Heart left ventricle (tissue), 16 donors: ENCODE measurements around the gene TEDC1. TPM values are rescaled to one million over a fixed set of nuclear protein-coding genes. Genes with fewer than 3 reads are reported as not detected.
A peak's percentile ranks its signal among the peaks of the same experiment; 100 is the strongest.

Experiments used
- ATAC-seq, 4 donors: fragments of 200-7000 bp; cut with Tn5 transposase; one replicate each; pipeline ENCODE4 v1.9.1; 2020 to 2022; ENCODE audit warnings: moderate library complexity in 4 of 4, mild to moderate bottlenecking in 3 of 4, moderate number of reproducible peaks in 1 of 4
- DNase-seq, 5 donors: peaks; one replicate each; pipeline ENCODE4 v3.0.0-alpha.2; 2020
- H3K27ac ChIP-seq, 12 donors: fragments of 200-600 bp; sonication (generic) in 4 of 12; one replicate each; pipeline versions ENCODE4 v1.5.0 to v1.8.0; 2016 to 2022; ENCODE audit warnings: mild to moderate bottlenecking in 2 of 12
- H3K27me3 ChIP-seq, 9 donors: fragments of 200-600 bp; sonication (generic) in 2 of 9; one replicate each; pipeline versions ENCODE4 v1.5.1 to v1.8.0; 2016 to 2022; ENCODE audit warnings: mild to moderate bottlenecking in 3 of 9
- H3K36me3 ChIP-seq, 9 donors: fragments of 200-600 bp; sonication (generic) in 2 of 9; one replicate each; pipeline versions ENCODE4 v1.5.0 to v1.8.0; 2018 to 2022; ENCODE audit warnings: mild to moderate bottlenecking in 2 of 9
- H3K4me1 ChIP-seq, 12 donors: fragments of 200-600 bp; sonication (generic) in 4 of 12; one replicate each; pipeline versions ENCODE4 v1.5.0 to v1.8.0; 2016 to 2022; ENCODE audit warnings: mild to moderate bottlenecking in 3 of 12
- H3K4me3 ChIP-seq, 12 donors: fragments of 200-600 bp; sonication (generic) in 4 of 12; one replicate each; pipeline versions ENCODE4 v1.5.0 to v1.8.0; 2017 to 2022; ENCODE audit warnings: mild to moderate bottlenecking in 9 of 12, moderate library complexity in 4 of 12
- H3K9me3 ChIP-seq, 12 donors: fragments of 200-600 bp; sonication (generic) in 4 of 12; one replicate each; pipeline versions ENCODE4 v1.5.0 to v1.8.0; 2016 to 2022; ENCODE audit warnings: mild to moderate bottlenecking in 1 of 12
- CTCF ChIP-seq, 12 donors: fragments of 200-600 bp; sonication (generic) in 4 of 12; IDR thresholded peaks; one replicate each; pipeline versions ENCODE4 v1.5.0 to v1.8.0; 2018 to 2022; ENCODE audit warnings: antibody characterized with exemption in 12 of 12, mild to moderate bottlenecking in 5 of 12
- POLR2A ChIP-seq, 2 donors: fragments of 450-650 bp; IDR thresholded peaks; one replicate each; pipeline ENCODE4 v1.6.1; 2017; ENCODE audit warnings: antibody characterized with exemption in 2 of 2, mild to moderate bottlenecking in 2 of 2, moderate library complexity in 2 of 2
- WGBS, 4 donors: extraction: QIAGEN DNeasy Blood & Tissue Kit in 2 of 4; methylation state at CpG; one replicate each; pipeline versions ENCODE4 v1.1.5 to v1.1.7; 2013 to 2018; 5-methylcytosine and 5-hydroxymethylcytosine counted together
- intact Hi-C, 10 donors: fragments of 100-400 bp; cut with DNase I; formaldehyde crosslinking; loops; one replicate each; pipeline versions ENCODE4 v1.11.1 to v1.14.2; 2022
- polyA plus RNA-seq, 2 donors: library from polyadenylated mRNA; stranded (reverse); fragments of 200-250 nt; gene quantifications; one replicate each; pipeline ENCODE4 v1.2.3, GENCODE V29; 2013
- total RNA-seq, 9 donors: library from RNA; depleted of rRNA in 2 of 9; stranded (reverse); fragments of >200 nt in 2 of 9; fragmentation: NEBNext Ultra II Directional in 3 of 9; extraction: Animal tissue kit (Norgen Biotek cat#: 25700) in 3 of 9; gene quantifications; one replicate each; pipeline versions ENCODE4 v1.1.0 to v1.2.4, GENCODE V29; 2016 to 2023
- donor health status: ischemic (EF 13 %, LVEDD 7.1; RV severe dilation, severe dysfunction).
- donor health status: healthy with polysubstance abuse.
- donor health status: DM: no; HTN: yes; CAD: no.
- donor health status: DM: no; HTN: no; CAD: no.
- donor health status: ischemic (EF 25% LVEDD 6.9; RV normal size, moderate dysfunction).
- donor health status: ischemic (EF 25% LVEDD 5.7; RV mildly dilated, moderate dysfunction).
- donor health status: healthy.
- donor health status: DM: yes; HTN: yes; CAD: no.
- donor health status: ischemic (EF 35%, LVEDD 5.7; RV mildly dilated, moderate dysfunction).
- donor health status: nonischemic (EF 11% LVEDD 7.7; RV severe dilation, severe dysfunction).
- donor health status: DM: yes; HTN: yes; CAD: no.
- donor health status: PGD.
- donor health status: ischemic (EF 29% LVEDD 5.4; RV normal size, mild dysfunction).
- donor health status: nonischemic (EF 23%, LVEDD 6.1; RV moderate dilation, normal function).

Gene TEDC1
- total and polyA plus RNA-seq, 11 donors, result 0.94 to 12.4 (median 3.7) TPM

- H3K36me3 ChIP-seq, result peaks cover 0 to 14% (median 0%) of the 10 kb centered on the region in 9 donors
- no peaks in the 10 kb centered on the region for H3K27me3 ChIP-seq
- TF ChIP-seq POLR2A (IDR thresholded peaks at IDR 0.05) (no peak), CTCF (IDR thresholded peaks at IDR 0.05) (no peak)
- DNase-seq, result peak in 2 of 5 donors; percentile 21 to 60
- WGBS, 4 donors, result 95 to 97% (median 96%) methylated on average over 10 to 32 of the region's 32 CpGs
- no peaks in the 10 kb centered on the region for H3K9me3 ChIP-seq
- ATAC-seq, result no peak
- intact Hi-C loops, result no loop called here
- H3K27ac ChIP-seq, result no peak overlapping the region
- no peak overlapping the region for H3K4me3 ChIP-seq
- peaks cover 0 to 18% (median 6%) of the 10 kb centered on the region in 12 donors for H3K4me1 ChIP-seq
These were observed 6.0 kb downstream of the TEDC1 start for GRCh38 chr14:105496831-105497591.

- peak in 2 of 5 donors; percentile 16 to 20 for DNase-seq
- H3K4me1 ChIP-seq, result peaks cover 0 to 12% (median 0%) of the 10 kb centered on the region in 12 donors
- peaks cover 0 to 6% (median 0%) of the 10 kb centered on the region in 9 donors for H3K36me3 ChIP-seq
- no peak for ATAC-seq
- no peak overlapping the region for H3K27ac ChIP-seq
- intact Hi-C loops, result no loop called here
- H3K9me3 ChIP-seq, result no peaks in the 10 kb centered on the region
- H3K27me3 ChIP-seq, result no peaks in the 10 kb centered on the region
- no peak overlapping the region for H3K4me3 ChIP-seq
- TF ChIP-seq CTCF (IDR thresholded peaks at IDR 0.05) (no peak), POLR2A (IDR thresholded peaks at IDR 0.05) (no peak)
- 93 to 94% (median 93%) methylated on average over 16 to 31 of the region's 31 CpGs for WGBS, 4 donors
These were observed 6.8 kb downstream of the TEDC1 start for GRCh38 chr14:105497671-105498429.

- DNase-seq (peak in 1 of 5 donors; percentile 18), ATAC-seq (no peak)
- no peaks in the 10 kb centered on the region for H3K27me3 ChIP-seq
- intact Hi-C loops, result no loop called here
- H3K27ac ChIP-seq, result no peak overlapping the region
- peaks cover 0 to 5% (median 0%) of the 10 kb centered on the region in 9 donors for H3K36me3 ChIP-seq
- 83 to 86% (median 86%) methylated on average over 35 to 36 of the region's 36 CpGs for WGBS, 4 donors
- TF ChIP-seq CTCF (IDR thresholded peaks at IDR 0.05) (no peak), POLR2A (IDR thresholded peaks at IDR 0.05) (no peak)
- no peaks in the 10 kb centered on the region for H3K9me3 ChIP-seq
- H3K4me1 ChIP-seq, result peaks cover 0 to 12% (median 0%) of the 10 kb centered on the region in 12 donors
- no peak overlapping the region for H3K4me3 ChIP-seq
These were observed 7.6 kb downstream of the TEDC1 start for GRCh38 chr14:105498430-105499255.
